Kidney tubule cell (primary cell): ENCODE results near the gene IFFO2.

Source experiments
- DNase-seq: peaks from one replicate; pipeline ENCODE4 v3.0.0-alpha.2; 2018; ENCODE audit warnings: low spot score

IFFO2 gene

DNA sequence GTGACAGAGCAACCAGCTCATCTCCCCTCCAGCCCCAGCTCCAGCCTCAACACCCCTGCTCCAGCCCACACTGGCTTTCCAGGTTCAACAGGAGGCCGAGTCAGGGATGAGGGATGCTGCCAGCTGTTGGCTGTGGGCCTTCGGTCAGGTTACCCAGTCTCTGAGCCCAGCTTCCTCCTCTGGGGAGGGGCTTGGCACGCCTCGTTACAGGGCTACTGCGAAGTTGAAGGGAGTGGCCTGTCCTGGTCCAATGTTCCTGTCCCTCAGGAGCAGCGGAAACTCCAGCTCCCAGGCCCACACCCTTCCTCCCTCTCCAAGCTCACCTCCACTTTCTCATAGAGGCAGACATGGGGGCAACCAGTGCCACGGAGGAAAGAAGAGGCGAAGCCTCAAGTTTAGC lies 81.9 kb downstream of the IFFO2 start:
- no peak for DNase-seq

DNA sequence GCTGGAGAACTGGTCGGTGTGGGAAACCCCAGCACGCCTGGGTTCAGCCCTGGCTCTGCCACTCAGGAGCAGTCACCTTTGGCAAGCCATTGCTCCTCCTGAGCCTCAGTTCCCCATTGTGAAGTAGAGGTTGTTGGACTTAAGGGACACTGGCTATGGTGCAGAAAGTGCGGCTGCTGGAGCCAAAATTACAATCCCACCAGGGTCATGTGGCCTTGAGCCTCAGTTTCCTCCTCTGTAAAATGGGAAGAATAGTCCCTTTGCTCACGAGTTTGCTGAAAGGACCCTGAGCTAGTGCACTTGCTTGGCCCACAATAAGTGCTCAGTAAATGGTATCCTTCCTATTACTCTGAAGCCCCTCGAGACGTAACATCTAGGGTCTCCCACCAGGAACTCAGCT lies 82.4 kb downstream of the IFFO2 start:
- DNase-seq: no peak

DNA sequence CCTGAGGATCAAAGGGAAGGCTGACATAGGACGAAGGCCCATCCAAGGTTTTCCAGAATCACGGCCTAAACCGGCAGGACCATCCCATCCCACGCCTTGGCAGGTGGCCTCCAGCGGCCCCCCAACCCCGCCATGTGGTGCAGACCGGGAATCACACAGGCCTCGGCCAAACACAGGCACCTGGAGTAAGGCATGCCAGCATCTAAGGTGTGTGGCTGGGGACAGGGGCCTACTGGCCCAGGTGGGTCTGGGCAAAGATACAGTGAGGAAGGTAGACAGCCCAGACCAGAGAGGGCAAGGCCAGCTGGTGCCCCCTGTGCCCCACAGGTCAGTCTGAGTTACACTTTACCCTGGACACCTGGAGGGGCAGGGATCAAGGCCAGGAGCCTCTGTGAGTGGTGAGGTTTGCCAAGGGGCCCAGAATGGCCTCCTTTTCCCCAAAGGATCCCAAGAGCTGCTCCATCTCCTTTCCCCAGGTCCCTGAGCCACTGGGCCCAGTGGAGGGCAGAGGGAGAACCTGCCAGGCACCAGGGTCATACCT lies 84.3 kb downstream of the IFFO2 start:
- no peak for DNase-seq

DNA sequence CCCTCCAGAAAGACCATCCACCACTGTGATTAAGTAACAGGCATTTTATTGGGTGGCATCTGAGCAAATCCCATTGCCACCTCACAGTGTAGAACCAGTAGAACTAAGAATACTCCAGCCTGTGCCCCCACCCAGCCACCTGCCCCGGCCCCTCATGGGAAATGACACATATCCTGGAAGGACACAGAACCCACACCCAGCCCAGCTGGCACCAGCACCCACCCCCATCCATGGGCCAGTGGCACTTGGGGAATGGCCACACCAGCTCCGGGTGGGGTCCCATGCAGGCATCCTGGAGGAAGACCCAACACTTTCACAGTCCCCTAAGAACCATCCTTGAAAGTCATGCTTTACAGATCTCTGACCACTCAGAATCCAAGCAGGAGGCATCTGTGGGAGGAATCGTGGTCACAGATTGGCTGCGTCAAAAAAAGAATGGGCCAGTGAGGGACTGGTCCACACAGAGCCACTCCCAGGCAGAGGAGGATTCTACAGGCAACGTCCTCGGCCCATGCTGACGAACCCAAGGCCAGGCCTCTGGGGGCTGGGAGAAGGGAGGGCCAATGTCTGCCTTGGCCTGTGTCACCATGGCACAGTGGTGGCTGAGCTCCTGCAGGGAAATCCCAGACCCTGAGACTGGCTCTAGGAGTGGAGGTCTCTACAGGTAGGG lies 84.9 kb downstream of the IFFO2 start:
- DNase-seq: no peak

DNA sequence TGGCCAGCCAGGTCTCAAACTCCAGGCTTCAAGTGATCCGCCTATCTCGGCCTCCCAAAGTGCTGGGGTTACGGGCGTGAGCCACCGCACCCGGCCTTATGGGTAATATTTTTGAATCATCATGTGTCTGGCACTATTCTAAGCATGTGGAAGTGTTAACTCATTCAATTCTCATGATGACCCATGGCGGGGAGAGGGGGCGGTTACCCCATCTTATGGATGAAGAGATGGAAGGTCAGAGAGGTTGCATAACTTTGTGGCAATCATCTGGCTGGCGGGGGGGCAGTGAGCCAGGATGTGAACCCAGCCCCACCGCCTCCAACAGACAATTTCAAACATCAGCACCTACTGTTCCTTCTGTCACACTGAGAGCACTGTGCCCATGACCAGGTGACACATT lies 85.5 kb downstream of the IFFO2 start:
- no peak for DNase-seq

DNA sequence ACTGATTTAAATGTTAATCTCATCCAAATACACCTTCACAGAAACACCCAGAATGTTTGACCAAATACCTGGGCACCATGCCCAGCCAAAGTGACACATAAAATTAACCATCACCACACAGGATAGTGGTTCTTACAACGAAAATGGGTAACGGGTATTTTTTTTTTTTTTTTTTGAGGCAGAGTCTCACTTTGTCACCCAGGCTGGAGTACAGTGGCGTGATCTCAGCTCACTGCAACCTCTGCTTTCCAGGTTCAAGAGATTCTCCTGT lies 85.9 kb downstream of the IFFO2 start:
- DNase-seq: peak; percentile 60

DNA sequence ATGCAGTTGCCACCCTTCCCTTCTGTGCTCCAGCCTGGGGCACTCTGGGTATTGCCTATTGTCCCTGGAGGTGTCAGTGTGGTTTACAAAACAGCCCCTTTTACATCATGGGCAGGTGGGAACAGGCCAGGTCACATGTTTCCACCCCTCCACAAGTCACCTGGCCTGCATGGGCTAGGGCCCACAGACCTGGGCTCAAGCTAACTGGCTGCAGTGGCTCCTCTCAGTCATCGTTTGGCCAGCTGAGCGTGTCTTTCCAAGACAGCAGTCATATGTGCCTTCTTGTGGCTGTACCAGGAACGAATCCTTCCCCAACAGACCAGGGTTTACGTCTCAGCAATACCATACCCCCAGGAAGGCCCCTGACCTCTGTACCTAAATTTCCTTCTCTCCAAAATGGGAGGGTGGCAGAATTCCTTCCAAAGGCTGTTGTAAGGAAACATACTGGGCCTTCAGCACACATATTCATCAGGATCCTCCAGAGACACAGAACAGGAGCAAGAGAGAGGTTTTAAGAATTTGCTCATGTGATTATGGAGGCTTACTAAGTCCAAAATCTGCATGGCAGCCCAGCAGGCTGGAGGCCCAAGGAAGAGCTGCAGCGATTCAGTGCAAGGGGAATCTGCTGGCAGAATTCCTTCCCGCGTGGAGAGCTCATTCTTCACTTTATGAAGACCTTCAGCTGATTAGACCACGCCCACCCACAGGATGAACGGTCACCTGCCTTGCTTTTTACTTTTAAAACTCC lies 86.5 kb downstream of the IFFO2 start:
- no peak for DNase-seq

DNA sequence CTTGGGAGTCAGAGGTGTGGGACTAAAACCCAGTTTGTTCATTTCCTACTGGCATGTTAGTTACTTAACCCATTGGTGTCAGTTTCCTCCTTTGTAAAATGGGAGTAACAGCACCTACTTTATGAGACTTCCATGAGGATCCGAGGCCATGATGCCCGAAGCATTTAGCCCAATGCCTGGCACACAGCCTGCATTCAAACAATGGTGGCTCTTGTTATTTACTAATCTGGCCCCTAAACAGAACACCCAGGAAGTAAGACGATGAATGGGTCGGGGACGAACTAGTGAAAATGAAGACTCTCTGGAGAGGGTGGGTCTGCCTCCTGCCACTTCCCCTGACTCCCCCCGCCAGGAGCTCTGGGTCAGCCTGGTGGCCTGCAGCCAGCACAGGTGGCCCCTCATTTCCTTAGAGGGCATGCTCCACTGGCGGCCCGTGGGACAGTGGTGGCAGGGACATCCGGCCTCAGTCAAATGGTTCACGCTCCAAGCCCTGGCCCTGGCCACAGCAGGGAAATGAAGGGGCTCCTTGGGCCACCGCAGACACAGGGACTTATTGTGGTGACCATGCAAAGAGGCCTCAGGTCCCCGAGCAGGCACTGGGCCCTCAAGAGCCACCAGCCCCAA lies 87.6 kb downstream of the IFFO2 start:
- DNase-seq: no peak

DNA sequence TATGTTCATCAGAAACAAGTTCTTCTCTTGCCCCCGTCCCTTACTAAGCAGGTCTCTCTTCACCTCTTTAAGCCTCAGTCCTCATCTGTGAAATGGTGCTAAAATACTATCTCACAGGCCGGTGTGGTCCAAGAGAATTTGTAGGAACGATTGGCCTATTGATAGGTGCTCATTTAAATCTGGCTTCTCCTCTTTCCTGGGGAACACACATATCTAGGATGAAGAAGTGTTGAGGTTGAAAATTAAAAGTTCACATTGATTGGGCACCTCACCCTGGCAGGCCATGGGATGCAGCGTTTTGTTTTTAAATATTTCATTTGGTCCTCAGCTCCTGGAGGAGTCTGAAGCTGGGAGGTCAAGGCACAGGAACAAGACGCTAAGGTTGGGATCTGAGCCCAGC lies 88.1 kb downstream of the IFFO2 start:
- no peak for DNase-seq

DNA sequence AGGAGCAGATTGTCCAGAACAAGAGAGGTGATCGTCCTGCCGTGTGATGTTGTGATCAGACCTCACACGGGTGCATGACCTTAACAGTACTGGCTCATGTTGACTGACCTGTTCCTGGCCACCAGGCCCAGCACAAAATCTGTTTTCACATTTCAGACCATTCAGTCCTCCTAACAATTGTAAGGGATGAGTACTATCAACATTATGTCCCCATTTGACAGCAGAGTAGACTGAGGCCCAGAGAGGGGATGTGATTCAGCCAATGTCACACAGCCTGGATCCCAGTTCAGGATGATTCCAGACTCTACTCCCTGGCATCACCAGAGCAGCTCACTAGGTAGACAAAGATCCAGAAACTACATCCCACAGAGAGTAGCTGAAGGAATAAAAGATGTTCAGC lies 89.6 kb downstream of the IFFO2 start:
- no peak for DNase-seq

DNA sequence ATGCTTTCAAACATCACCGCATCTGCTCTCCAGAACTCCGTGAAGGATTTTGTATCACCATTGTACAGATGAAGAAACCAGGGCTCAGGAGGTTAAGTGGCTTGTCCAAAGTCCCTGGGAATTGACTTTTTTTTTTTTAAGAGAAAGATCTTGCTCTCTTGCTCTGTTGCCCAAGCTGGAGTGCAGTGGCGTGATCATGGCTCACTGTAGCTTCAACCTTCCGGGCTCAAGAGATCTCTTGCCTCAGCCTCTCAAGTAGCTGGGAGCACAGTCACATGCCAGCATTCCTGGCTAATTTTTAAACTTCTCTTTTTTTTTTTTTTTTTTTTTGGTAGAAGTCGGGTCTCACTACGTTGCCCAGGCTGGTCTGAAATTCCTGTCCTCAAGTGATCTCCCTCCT lies 90.2 kb downstream of the IFFO2 start:
- DNase-seq: peak; percentile 22

DNA sequence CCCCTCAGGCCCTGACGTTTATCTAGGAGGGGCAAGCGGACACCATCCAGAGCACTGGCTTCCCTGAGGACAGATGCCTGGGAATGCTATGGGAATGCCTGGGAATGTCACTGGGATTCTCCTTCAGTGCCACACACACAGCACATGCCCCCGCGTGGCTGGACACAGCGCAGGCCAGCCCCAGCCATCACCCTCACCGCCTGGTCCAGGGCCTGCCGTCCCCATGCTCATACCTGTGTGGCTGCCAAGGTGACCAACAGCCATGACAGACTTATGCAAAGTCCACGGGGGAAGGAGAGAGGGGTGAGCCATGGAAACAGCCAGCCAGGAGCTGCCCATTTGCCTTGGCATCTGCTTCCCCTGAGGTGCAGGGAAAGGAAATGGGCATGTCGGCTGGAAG lies 91.3 kb downstream of the IFFO2 start:
- DNase-seq: no peak

DNA sequence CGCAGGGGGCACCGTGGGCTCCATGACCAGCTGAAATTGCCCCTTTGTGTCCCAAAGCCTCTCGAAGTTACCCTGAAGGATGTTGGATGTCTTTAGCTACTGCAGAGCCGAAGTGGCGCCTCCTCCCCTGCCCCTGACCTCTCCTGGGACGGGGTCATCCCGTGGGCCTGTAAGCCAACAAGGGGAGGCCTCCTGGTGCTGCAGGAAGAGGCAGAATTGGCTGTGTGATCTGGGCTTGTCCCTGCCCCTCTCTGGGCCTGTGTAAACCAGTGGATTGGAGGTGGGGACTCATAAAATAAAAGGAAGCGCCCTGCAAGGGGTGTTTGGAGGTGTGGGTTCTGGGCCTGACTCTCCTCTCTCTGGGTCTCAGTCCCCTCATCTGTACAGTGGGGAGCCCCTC lies 94.9 kb downstream of the IFFO2 start:
- DNase-seq: no peak

DNA sequence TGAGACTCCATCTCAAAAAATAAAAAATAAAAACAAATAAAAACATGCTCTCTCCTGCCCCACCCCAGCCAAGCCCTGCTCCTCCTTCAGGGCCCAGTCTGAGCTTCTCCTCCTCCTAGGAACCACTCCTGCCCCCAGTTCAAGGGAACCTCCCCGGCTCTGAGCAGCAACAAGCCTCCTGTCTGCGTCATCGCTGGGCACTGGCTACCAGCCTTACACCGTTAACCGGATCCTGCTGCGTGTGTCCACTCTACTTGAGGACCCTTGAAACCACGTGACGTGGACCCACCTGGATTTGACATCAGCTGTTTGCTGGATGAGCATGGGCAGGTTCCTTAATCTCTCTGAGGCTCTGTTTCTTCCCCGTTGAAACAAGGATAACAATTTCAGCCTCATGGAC lies 95.4 kb downstream of the IFFO2 start:
- no peak for DNase-seq

DNA sequence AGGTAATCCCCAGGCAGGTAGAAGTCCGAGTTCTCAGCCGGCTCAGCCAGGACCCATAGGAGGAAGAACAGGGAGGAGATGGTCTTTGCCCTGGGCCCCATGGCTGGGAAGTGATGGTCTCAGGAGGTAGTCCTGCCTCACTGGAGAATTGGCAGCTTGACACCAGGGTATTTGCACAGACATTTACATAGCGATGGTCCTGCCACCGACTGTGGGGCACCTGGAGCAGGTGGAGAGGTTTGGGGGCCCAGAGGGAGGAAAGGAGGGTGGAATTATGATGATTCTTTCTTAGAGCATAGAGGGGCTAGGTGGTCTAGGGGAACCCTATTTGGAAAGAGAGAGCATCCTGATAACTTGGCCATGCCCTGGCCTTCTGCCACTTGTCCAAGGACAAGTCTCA lies 96.9 kb downstream of the IFFO2 start, which contains the start of gene TAS1R2:
TAS1R2 (minus strand) TSS at position 101 of the 400 bp plus-strand sequence; CDS start at position 101, 0 bp downstream.
- DNase-seq: no peak

DNA sequence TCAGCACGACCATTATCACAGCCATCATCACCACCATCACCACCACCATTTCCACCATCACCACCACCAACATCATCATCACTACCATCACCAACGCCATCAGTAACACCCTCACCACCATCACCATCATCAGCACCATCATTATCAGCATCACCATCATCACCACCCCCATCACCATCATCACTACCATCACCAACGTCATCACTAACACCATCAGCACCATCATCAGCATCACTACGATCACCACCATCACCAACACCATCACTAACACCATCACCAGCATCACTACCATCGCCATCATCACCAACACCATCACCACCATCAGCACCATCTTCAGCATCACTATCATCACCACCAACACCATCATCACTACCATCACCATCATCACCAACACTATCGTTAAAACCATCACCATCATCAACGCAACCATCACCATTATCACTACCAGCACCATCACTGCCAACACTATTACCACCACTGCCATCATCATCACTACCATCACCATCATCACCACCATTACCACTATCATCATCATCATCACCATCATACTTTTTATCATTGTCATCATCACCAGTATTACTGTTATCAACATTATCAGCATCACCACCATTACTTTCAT lies 98.3 kb downstream of the IFFO2 start:
- no peak for DNase-seq

DNA sequence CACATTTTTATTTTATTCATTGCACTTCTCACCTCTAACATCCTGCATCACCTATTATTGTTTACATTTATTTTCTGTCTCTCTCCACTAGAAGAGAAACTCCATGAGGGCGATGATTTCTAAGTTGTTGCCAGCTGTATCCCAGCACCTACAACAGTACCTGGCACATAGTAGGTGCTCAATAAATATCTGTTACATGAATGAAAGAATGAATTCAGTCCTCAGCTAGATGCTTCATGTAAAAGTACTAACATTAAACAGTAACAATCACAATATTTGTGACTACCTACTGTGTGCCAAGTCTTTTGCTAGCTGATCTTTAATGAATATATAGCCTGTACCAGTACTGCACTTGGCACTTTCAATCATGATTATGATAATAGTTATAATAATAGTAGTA lies 100.0 kb downstream of the IFFO2 start:
- no peak for DNase-seq

DNA sequence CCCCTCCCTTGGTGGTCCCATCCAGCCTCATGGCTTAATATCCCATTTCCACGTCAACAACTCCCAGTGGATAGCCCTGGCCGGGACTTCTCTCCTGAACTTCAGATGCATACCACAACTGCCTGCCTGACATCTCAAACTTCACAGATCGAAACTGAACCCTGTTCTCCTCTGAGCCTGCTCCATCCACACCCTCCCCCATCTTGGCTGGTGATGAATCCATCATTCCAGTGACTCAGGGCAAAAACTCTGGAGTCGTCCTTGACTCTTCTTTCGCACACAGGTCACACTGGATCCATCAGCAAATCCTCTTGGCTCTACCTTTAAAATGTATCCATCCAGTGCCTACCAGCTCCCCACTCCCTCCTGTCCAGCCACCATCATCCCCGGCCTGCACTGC lies 100.9 kb downstream of the IFFO2 start:
- DNase-seq: no peak

DNA sequence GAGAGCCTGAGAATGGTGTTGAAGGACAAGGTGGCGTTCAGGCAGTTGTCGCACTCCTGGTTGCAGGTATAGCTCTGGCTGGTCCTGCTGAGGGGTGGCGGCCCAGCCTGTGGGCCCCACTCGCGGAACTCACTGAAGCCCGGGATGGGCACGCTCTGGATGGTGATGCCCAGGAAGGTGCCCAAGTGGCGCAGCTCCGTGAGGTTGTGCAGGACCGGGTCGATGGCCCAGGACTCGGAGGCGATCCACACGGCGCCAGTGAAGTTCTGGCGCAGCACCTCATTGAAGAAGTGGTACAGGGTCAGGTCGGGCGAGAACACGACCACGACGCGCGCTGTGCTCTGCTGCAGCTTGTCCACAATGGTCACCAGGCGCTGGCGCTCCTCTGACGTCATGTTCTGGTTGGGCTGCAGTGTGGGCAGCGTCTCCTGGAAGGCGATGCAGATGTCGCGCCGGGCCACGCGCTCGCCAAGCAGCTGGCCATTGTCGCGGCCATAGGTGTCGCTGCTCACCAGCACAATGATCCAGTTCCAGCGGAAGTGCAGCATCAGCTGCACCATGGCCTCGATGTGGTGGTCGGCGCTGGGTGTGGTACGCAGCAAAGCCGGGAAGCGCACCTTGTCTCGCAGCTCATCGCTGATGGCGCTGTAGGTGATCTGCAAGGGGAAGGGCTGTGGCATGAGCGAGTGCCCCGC lies 102.0 kb downstream of the IFFO2 start:
- no peak for DNase-seq
